Spleen (tissue), 11 donors: ENCODE results near the gene PPARA. TPM values are rescaled to one million over a fixed set of nuclear protein-coding genes. Genes with fewer than 3 reads are reported as not detected.

ENCODE experiments used
- DNase-seq: peaks from one replicate; pipeline ENCODE4 v3.0.0-alpha.2; 2020
- H3K27ac ChIP-seq, 8 donors: fragments of 200-600 bp; sonication (generic) in 7 of 8; 1 replicate in 4 of 8; 2 replicates in 4 of 8; pipeline versions ENCODE4 v1.5.0 to v1.8.0; 2016 to 2021; ENCODE audit warnings: inconsistent platforms in 4 of 8, mild to moderate bottlenecking in 4 of 8, moderate library complexity in 1 of 8
- H3K27me3 ChIP-seq, 7 donors: fragments of 200-600 bp; sonication (generic) in 6 of 7; replicated peaks in 1 of 7; 1 replicate in 4 of 7; 2 replicates in 3 of 7; pipeline versions ENCODE4 v1.5.0 to v1.8.0; 2016 to 2021; ENCODE audit warnings: inconsistent platforms in 3 of 7, mild to moderate bottlenecking in 1 of 7
- H3K36me3 ChIP-seq, 6 donors: fragments of 200-600 bp; sonication (generic) in 5 of 6; 1 replicate in 4 of 6; 2 replicates in 2 of 6; pipeline versions ENCODE4 v1.5.0 to v1.8.0; 2016 to 2021; ENCODE audit warnings: inconsistent platforms in 2 of 6
- H3K4me1 ChIP-seq, 6 donors: fragments of 200-600 bp; sonication (generic) in 5 of 6; 1 replicate in 3 of 6; 2 replicates in 3 of 6; pipeline versions ENCODE4 v1.5.0 to v1.8.0; 2016 to 2021; ENCODE audit warnings: inconsistent platforms in 3 of 6
- H3K4me3 ChIP-seq, 8 donors: fragments of 200-600 bp; sonication (generic) in 7 of 8; 1 replicate in 4 of 8; 2 replicates in 4 of 8; pipeline versions ENCODE4 v1.5.0 to v1.8.0; 2016 to 2021; ENCODE audit warnings: inconsistent platforms in 4 of 8, mild to moderate bottlenecking in 4 of 8, moderate library complexity in 2 of 8
- H3K9me3 ChIP-seq, 8 donors: fragments of 200-600 bp; sonication (generic) in 7 of 8; 1 replicate in 4 of 8; 2 replicates in 4 of 8; pipeline versions ENCODE4 v1.5.0 to v1.8.0; 2016 to 2021; ENCODE audit warnings: inconsistent platforms in 4 of 8
- POLR2A ChIP-seq, 3 donors: fragments of 450-650 bp; IDR thresholded peaks; one replicate each; pipeline ENCODE4 v1.5.1; 2017; ENCODE audit warnings: antibody characterized with exemption in 3 of 3, mild to moderate bottlenecking in 1 of 3
- POLR2AphosphoS5 ChIP-seq, 3 donors: sonication (generic); formaldehyde crosslinking; IDR thresholded peaks; one replicate each; pipeline ENCODE4 v1.5.1; 2017; ENCODE audit warnings: antibody characterized with exemption in 3 of 3
- whole genome bisulfite sequencing, 5 donors: extraction: QIAGEN DNeasy Blood & Tissue Kit in 3 of 5; methylation state at CpG; one replicate each; pipeline versions ENCODE4 v1.1.5 to v1.1.7; 2013 to 2018; 5-methylcytosine and 5-hydroxymethylcytosine counted together
- intact Hi-C: fragments of 100-400 bp; cut with DNase I; formaldehyde crosslinking; loops from one replicate; pipeline ENCODE4 v1.15.0; 2023; ENCODE audit warnings: low total_unique reads
- polyA plus RNA-seq, 3 donors: library from polyadenylated mRNA; stranded (reverse); fragments of 200-250 nt; gene quantifications; one replicate each; pipeline ENCODE4 v1.2.1, GENCODE V29; 2013
- total RNA-seq, 7 donors: library from RNA; depleted of rRNA in 3 of 7; stranded (reverse); fragments of >200 nt in 3 of 7; fragmentation: NEBNext Ultra II Directional in 4 of 7; extraction: Animal tissue kit (Norgen Biotek cat#: 25700) in 4 of 7; gene quantifications; one replicate each; pipeline versions ENCODE4 v1.1.0 to v1.2.1, GENCODE V29; 2016 to 2021
- TF ChIP-seq, protein P1 (sequence below), 11 experiments: fragments of 200-600 bp in 7 of 11; fragments of 450-650 bp in 4 of 11; sonication (generic) in 4 of 11; IDR thresholded peaks in 8 of 11; conservative IDR thresholded peaks in 3 of 11; 1 replicate in 7 of 11; 2 replicates in 4 of 11; pipeline versions ENCODE4 v1.4.0 to v1.8.0; 2016 to 2021; ENCODE audit warnings: antibody characterized with exemption in 11 of 11, inconsistent platforms in 4 of 11, mild to moderate bottlenecking in 1 of 11
- donor health status: healthy with polysubstance abuse.
- donor health status: DM: no; HTN: no; CAD: no; lungs with moderate emphysema.
- donor health status: DM: no; HTN: no; CAD: no.
- donor health status: Bipolar disorder and iron deficiency.
- donor health status: healthy.
- donor health status: DM: no; HTN: no; CAD: no.
- donor health status: DM: yes; HTN: yes; CAD: no.

The PPARA gene
- total and polyA plus RNA-seq, 10 donors, result 2.0 to 40.9 (median 22.6) TPM

DNA sequence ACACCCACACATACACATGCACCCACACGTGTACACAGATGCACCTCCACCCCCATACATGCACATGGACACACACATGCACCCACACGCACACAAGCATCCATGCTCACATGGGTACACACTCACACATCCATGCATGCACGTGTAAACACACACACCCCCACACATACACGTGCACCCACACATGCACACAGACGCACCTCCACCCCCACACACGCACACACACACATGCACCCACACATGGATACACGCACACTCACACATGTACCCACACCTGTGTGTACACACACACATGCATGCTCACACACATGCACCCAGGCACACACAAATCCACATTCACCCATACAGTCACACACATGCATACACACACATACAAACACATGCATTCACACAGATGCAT, 75.3 kb downstream of the PPARA start:
- no peaks in the 10 kb centered on the region for H3K4me1 ChIP-seq
- no peak overlapping the region for H3K27ac ChIP-seq
- peaks cover 0 to 50% (median 21%) of the 10 kb centered on the region in 6 donors for H3K36me3 ChIP-seq
- WGBS, 5 donors, result 90 to 97% (median 93%) methylated on average over 7 of the region's 7 CpGs
- no peaks in the 10 kb centered on the region for H3K9me3 ChIP-seq
- TF ChIP-seq POLR2A (IDR thresholded peaks at IDR 0.05) (no peak), POLR2AphosphoS5 (IDR thresholded peaks at IDR 0.05) (no peak)
- TF ChIP-seq, protein P1, sequence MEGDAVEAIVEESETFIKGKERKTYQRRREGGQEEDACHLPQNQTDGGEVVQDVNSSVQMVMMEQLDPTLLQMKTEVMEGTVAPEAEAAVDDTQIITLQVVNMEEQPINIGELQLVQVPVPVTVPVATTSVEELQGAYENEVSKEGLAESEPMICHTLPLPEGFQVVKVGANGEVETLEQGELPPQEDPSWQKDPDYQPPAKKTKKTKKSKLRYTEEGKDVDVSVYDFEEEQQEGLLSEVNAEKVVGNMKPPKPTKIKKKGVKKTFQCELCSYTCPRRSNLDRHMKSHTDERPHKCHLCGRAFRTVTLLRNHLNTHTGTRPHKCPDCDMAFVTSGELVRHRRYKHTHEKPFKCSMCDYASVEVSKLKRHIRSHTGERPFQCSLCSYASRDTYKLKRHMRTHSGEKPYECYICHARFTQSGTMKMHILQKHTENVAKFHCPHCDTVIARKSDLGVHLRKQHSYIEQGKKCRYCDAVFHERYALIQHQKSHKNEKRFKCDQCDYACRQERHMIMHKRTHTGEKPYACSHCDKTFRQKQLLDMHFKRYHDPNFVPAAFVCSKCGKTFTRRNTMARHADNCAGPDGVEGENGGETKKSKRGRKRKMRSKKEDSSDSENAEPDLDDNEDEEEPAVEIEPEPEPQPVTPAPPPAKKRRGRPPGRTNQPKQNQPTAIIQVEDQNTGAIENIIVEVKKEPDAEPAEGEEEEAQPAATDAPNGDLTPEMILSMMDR (IDR thresholded peaks at IDR 0.05 in 8 of 11, conservative IDR thresholded peaks at IDR 0.05 in 3 of 11), result no peak
- H3K4me3 ChIP-seq, result no peak overlapping the region
- intact Hi-C loops, result no loop called here
- H3K27me3 ChIP-seq, result no peaks in the 10 kb centered on the region
- no peak for DNase-seq

DNA sequence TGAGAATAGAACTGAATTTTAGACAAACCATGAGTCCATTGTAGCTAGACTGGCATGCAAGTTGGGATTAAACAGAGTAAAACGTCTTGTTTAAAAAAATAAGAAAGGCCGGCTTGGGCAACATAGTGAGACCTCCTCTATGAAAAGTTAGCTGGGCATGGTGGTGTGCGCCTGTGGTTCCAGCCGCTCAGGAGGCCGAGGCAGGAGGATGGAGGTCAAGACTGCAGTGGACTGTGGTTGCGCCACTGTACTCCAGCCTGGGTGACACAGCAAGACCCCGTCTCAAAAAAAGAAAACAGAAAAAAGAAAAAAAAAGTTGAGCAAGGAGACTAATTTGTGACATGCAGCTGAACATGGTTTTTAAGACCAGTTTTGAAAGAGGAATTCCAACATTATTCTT, 76.3 kb downstream of the PPARA start:
- Histone ChIP-seq H3K27me3 (no peaks in the 10 kb centered on the region), H3K4me1 (no peaks in the 10 kb centered on the region), H3K36me3 (peaks cover 0 to 45% (median 12%) of the 10 kb centered on the region in 6 donors), H3K27ac (no peak overlapping the region), H3K9me3 (no peaks in the 10 kb centered on the region), H3K4me3 (no peak overlapping the region)
- intact Hi-C loops, result no loop called here
- TF ChIP-seq, protein P1 (IDR thresholded peaks at IDR 0.05 in 8 of 11, conservative IDR thresholded peaks at IDR 0.05 in 3 of 11), result no peak
- 92 to 99% (median 96%) methylated on average over 7 of the region's 7 CpGs for WGBS, 5 donors
- no peak for DNase-seq

DNA sequence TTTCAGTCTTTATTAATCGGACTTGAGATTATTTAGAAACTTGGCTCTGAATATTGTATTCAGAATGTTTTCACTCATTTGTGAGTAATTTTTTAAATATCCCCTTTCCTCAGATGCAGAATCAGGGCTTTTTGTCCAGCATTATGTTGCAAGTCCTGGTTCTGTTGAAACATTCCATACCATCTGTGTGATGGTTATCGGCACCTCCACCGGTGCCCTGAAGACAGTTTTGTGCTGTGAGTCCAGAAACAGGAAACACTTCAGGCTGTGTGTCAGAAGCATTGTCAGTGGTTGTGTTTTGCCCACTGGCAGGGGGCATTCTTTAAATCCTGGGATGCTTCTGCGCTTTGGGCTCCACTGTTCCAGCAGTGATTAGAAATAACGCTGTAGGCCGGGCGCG, 79.4 kb downstream of the PPARA start:
- Histone ChIP-seq H3K4me1 (peaks cover 0 to 12% (median 9%) of the 10 kb centered on the region in 6 donors), H3K4me3 (no peak overlapping the region), H3K36me3 (peaks cover 0 to 35% (median 0%) of the 10 kb centered on the region in 6 donors), H3K27me3 (no peaks in the 10 kb centered on the region), H3K27ac (no peak overlapping the region), H3K9me3 (no peaks in the 10 kb centered on the region)
- intact Hi-C loops, result loop anchor here (10.0 kb wide), 1 partner anchor 65 kb away; no protein-coding TSS in a partner anchor
- DNase-seq, result no peak
- WGBS, 5 donors, result 78 to 90% (median 89%) methylated on average over 8 of the region's 8 CpGs
- TF ChIP-seq POLR2AphosphoS5 (IDR thresholded peaks at IDR 0.05) (no peak), POLR2A (IDR thresholded peaks at IDR 0.05) (no peak)
- TF ChIP-seq, protein P1 (IDR thresholded peaks at IDR 0.05 in 8 of 11, conservative IDR thresholded peaks at IDR 0.05 in 3 of 11), result no peak

DNA sequence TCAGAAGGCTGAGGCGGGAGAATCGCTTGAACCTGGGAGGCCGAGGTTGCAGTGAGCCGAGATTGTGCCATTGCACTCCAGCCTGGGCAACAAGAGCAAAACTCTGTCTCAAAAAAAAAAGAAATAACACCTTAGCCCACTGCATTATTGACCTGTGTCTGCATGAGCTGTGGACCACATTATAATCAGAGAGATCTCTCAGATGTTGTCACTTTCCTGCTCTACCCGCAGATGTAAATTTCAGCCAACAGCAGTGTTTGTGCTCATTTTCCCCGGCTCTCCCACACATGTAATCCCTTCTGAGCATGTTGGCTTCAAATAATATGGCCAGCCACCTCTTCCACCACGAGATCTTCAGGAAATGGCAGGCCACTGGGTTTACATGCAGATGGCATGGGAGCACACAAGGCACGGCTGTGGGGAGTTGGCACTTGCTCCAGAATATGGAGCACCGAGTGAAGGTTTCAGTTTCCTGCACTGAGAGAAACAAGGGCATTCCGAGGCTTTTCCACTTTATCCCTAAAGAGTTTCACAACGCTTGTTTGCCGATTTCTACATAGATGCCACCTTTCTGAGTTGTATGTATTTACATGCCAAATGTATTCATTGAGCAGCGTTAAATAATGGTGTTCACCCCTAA, 80.1 kb downstream of the PPARA start:
- Histone ChIP-seq H3K4me1 (peaks cover 0 to 12% (median 9%) of the 10 kb centered on the region in 6 donors), H3K9me3 (no peaks in the 10 kb centered on the region), H3K36me3 (peaks cover 0 to 35% (median 2%) of the 10 kb centered on the region in 6 donors), H3K27me3 (no peaks in the 10 kb centered on the region), H3K27ac (no peak overlapping the region), H3K4me3 (no peak overlapping the region)
- WGBS, 5 donors, result 79 to 90% (median 82%) methylated on average over 13 of the region's 13 CpGs
- no peak for TF ChIP-seq POLR2A (IDR thresholded peaks at IDR 0.05)
- no peak for TF ChIP-seq POLR2AphosphoS5 (IDR thresholded peaks at IDR 0.05)
- TF ChIP-seq, protein P1 (IDR thresholded peaks at IDR 0.05 in 8 of 11, conservative IDR thresholded peaks at IDR 0.05 in 3 of 11), result no peak
- intact Hi-C loops, result loop anchor here (10.0 kb wide), 1 partner anchor 66 kb away; no protein-coding TSS in a partner anchor
- DNase-seq, result no peak
